PFSK-1 (cell line): Measurements from ENCODE around the gene IQCK.

Source experiments
- FOXP2 ChIP-seq: optimal IDR thresholded peaks from 2 replicates; pipeline ENCODE3; 2011; ENCODE audit warnings: borderline replicate concordance, control low read depth, inconsistent platforms; ENCODE audit not compliant: insufficient read depth; ENCODE audit errors: extremely low read length, extremely low read depth
- POLR2AphosphoS5 ChIP-seq: IDR thresholded peaks from 2 replicates; pipeline ENCODE4 v1.6.1; 2012; ENCODE audit warnings: low read depth, mild to moderate bottlenecking, control low read depth, low read length, moderate library complexity
- SIN3A ChIP-seq: IDR thresholded peaks from 2 replicates; pipeline ENCODE4 v1.6.1; 2012; ENCODE audit warnings: mild to moderate bottlenecking, low read length, moderate library complexity, borderline replicate concordance; ENCODE audit not compliant: insufficient read depth
- TAF1 ChIP-seq: IDR thresholded peaks from 2 replicates; pipeline ENCODE4 v1.6.1; 2012; ENCODE audit warnings: low read length, control low read depth, borderline replicate concordance; ENCODE audit not compliant: insufficient read depth
- TF ChIP-seq, protein P1 (sequence below), 2 experiments: IDR thresholded peaks; 2 replicates each; pipeline versions ENCODE4 v1.6.1 to v1.8.0; 2011 to 2012; ENCODE audit warnings: low read depth in 2 of 2, low read length in 2 of 2, control low read depth in 1 of 2, inconsistent platforms in 1 of 2, mild to moderate bottlenecking in 1 of 2, moderate library complexity in 1 of 2; ENCODE audit not compliant: insufficient read depth in 1 of 2

The IQCK gene

DNA sequence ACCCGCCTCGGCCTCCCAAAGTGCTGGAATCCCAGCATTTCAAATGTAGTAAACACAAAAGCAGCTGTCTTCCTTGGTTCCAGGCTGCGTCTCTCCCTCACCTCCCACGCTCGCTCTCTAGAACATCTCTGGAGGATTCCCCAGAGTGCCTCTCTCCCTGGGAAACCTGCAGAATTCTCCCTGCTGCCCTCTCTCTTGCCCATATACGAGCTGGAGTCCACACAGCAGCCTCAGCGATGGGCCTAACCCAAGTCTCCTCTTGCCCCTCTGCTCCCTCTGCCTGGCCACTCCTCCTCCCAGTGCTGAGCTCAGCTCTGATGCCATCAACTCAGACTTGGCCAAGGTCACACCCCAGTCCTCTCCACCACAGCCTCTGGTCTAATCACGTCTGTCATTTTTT lies 156.0 kb downstream of the IQCK start:
- TF ChIP-seq TAF1 = no peak
- no peak for TF ChIP-seq POLR2AphosphoS5
- TF ChIP-seq FOXP2 = no peak
- TF ChIP-seq, protein P1, sequence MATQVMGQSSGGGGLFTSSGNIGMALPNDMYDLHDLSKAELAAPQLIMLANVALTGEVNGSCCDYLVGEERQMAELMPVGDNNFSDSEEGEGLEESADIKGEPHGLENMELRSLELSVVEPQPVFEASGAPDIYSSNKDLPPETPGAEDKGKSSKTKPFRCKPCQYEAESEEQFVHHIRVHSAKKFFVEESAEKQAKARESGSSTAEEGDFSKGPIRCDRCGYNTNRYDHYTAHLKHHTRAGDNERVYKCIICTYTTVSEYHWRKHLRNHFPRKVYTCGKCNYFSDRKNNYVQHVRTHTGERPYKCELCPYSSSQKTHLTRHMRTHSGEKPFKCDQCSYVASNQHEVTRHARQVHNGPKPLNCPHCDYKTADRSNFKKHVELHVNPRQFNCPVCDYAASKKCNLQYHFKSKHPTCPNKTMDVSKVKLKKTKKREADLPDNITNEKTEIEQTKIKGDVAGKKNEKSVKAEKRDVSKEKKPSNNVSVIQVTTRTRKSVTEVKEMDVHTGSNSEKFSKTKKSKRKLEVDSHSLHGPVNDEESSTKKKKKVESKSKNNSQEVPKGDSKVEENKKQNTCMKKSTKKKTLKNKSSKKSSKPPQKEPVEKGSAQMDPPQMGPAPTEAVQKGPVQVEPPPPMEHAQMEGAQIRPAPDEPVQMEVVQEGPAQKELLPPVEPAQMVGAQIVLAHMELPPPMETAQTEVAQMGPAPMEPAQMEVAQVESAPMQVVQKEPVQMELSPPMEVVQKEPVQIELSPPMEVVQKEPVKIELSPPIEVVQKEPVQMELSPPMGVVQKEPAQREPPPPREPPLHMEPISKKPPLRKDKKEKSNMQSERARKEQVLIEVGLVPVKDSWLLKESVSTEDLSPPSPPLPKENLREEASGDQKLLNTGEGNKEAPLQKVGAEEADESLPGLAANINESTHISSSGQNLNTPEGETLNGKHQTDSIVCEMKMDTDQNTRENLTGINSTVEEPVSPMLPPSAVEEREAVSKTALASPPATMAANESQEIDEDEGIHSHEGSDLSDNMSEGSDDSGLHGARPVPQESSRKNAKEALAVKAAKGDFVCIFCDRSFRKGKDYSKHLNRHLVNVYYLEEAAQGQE (IDR thresholded peaks at IDR 0.05; ENCODE audit: insufficient read depth in 1 of 2, low read depth in 2 of 2, low read length in 2 of 2) = no peak
- no peak for TF ChIP-seq SIN3A

DNA sequence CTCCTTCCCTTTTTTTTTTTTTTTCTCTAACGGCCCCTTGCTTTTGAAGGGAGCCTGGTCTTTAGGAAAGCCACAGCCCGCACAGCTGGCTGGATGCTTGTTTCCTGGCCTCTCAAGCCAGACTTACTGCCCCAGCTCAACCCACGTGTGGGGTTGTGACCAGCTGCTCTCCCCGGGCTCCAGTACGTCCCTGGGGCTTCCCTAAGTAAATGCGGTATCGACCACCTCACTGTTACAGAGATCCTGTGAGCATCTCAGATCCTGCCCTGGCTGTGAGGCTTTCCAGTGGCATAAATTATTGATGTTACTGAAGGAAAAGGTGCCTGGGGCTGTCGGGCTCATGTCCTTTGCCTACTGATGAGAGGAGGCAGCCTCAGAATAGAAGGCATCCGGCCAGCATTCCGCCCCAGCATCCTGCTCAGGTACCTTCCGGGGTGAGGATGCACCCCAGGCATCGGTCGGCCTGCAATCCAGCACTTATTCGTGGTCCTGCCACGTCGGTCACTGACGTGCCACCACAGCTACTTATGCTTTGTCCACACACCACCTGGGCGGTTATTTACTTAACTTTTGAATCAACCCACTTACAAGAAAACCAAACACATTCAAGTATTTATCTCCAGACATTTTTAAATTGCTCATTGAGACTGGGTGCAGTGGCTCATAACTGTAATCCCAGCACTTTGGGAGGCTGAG lies 156.9 kb downstream of the IQCK start:
- TF ChIP-seq FOXP2 (no peak), TAF1 (no peak), POLR2AphosphoS5 (no peak), SIN3A (no peak)
- TF ChIP-seq, protein P1 (IDR thresholded peaks at IDR 0.05; ENCODE audit: insufficient read depth in 1 of 2, low read depth in 2 of 2, low read length in 2 of 2) = no peak

DNA sequence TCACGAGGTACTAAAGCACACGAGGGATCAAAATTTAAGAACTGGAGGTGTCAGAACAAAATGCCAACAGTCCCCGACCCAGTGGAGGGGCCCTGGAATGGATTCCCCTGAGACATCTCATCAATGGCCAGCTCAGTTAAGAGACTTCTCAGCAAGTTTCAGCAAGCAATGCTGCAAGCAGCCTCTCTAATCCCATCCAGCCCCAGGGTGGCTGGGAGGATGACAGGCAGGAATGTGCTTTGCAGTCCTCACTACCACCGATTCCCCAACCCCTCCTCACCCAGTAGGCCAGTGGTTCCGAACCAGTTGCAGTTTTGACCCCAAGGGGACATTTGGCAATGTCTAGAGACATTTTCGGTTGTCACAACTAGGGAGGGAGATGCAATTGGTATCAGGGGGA lies 157.8 kb downstream of the IQCK start:
- TF ChIP-seq SIN3A (no peak), TAF1 (no peak), FOXP2 (no peak), POLR2AphosphoS5 (no peak)
- TF ChIP-seq, protein P1 (IDR thresholded peaks at IDR 0.05; ENCODE audit: insufficient read depth in 1 of 2, low read depth in 2 of 2, low read length in 2 of 2) = no peak

DNA sequence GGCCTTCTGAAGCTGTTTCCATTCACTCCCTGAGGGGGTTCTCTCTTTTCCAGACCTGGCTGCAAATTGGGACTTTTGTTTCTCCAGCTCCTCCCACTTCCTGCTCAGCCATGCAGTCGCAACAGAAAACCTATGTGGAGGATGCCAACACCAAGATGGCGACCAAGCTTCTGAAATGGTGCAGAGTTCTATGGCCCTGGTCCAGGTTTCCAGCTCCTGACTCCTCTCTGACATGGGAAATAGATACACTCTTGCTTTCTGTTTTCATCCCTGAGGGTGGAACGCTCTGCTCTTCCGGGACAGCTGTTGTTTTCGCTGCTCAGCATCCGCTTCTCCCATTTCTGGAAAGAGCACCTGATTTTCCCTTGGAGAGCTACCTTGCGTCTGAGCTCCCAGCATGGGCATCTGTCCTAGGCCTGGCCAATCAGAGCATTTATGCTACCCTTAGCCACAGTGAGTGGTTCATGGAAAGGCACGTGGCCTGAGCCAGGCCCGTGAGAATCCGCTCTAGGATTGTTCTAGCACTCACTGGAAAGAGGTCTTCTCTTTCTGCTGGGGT lies 158.5 kb downstream of the IQCK start:
- TF ChIP-seq TAF1 = no peak
- TF ChIP-seq, protein P1 (IDR thresholded peaks at IDR 0.05; ENCODE audit: insufficient read depth in 1 of 2, low read depth in 2 of 2, low read length in 2 of 2) = no peak
- no peak for TF ChIP-seq SIN3A
- TF ChIP-seq FOXP2 = no peak
- TF ChIP-seq POLR2AphosphoS5 = no peak

DNA sequence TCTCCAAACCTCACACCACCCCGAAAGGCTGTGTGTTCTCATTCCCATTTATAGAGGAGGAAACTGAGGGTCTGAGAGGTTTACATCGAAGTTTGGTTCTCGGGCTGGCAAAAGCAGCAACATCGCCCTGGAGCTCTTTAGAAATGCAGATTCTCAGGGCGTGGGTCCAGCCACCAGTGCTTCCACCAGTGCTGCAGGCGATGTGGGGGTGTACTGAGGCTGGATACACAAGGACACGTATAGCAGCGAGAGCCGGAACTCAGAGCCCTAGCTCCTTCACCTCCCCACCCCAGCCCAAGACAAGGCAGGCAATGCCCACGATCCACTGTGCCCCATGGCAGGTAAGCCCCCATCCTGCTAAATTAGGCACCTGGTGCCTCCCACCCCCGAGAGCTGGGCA lies 160.7 kb downstream of the IQCK start:
- no peak for TF ChIP-seq TAF1
